SK-N-MC (cell line): Measurements from ENCODE around the gene HORMAD2.

Experiments used
- EZH2 ChIP-seq: fragments of 200-600 bp; sonication (generic); IDR thresholded peaks from one replicate; pipeline ENCODE4 v1.6.1; 2017; ENCODE audit warnings: antibody characterized with exemption
- POLR2AphosphoS5 ChIP-seq: IDR thresholded peaks from 2 replicates; pipeline ENCODE4 v1.6.1; 2012; ENCODE audit warnings: mild to moderate bottlenecking, low read depth, low read length, borderline replicate concordance

GRCh38 chr22:30046716-30047363, 33.4 kb upstream of the HORMAD2 start:
- no peak for TF ChIP-seq POLR2AphosphoS5
- TF ChIP-seq EZH2: no peak
